ENCODE data around the gene SH3GL2. TPM values are rescaled to one million over a fixed set of nuclear protein-coding genes. Genes with fewer than 3 reads are reported as not detected.

Gene SH3GL2
- total RNA-seq, 1 donor from 2014 or later, result not detected

- DNase-seq (ENCODE audit: low read depth), result no peak
Observed at GRCh38 chr9:17653947-17654465, 75.1 kb downstream of the SH3GL2 start.

- DNase-seq (ENCODE audit: low read depth), result no peak
Observed at GRCh38 chr9:17656889-17657288, 78.0 kb downstream of the SH3GL2 start.

- DNase-seq (ENCODE audit: low read depth), result no peak
Observed at GRCh38 chr9:17658237-17658636, 79.4 kb downstream of the SH3GL2 start.

GRCh38 chr9:17660158-17660557, 81.3 kb downstream of the SH3GL2 start:
- no peak for DNase-seq (ENCODE audit: low read depth)

- DNase-seq (ENCODE audit: low read depth), result no peak
Observed at GRCh38 chr9:17665450-17665849, 86.6 kb downstream of the SH3GL2 start.

- DNase-seq (ENCODE audit: low read depth), result no peak
Observed at GRCh38 chr9:17669206-17669605, 90.3 kb downstream of the SH3GL2 start.

- no peak for DNase-seq (ENCODE audit: low read depth)
Observed at GRCh38 chr9:17682684-17683083, 103.8 kb downstream of the SH3GL2 start.

- DNase-seq (ENCODE audit: low read depth), result no peak
Observed at GRCh38 chr9:17688834-17689233, 110.0 kb downstream of the SH3GL2 start.

- DNase-seq (ENCODE audit: low read depth), result no peak
Observed at GRCh38 chr9:17694336-17694735, 115.5 kb downstream of the SH3GL2 start.

- DNase-seq (ENCODE audit: low read depth), result no peak
Observed at GRCh38 chr9:17695482-17695881, 116.6 kb downstream of the SH3GL2 start.

- no peak for DNase-seq (ENCODE audit: low read depth)
Observed at GRCh38 chr9:17699615-17700330, 120.9 kb downstream of the SH3GL2 start.

GRCh38 chr9:17706347-17706746, 127.5 kb downstream of the SH3GL2 start:
- no peak for DNase-seq (ENCODE audit: low read depth)

GRCh38 chr9:17719053-17719452, 140.2 kb downstream of the SH3GL2 start:
- DNase-seq (ENCODE audit: low read depth), result no peak

GRCh38 chr9:17721954-17722353, 143.1 kb downstream of the SH3GL2 start:
- DNase-seq (ENCODE audit: low read depth), result no peak

GRCh38 chr9:17723656-17724055, 144.8 kb downstream of the SH3GL2 start:
- DNase-seq (ENCODE audit: low read depth), result no peak

- DNase-seq (ENCODE audit: low read depth), result no peak
Observed at GRCh38 chr9:17725399-17726010, 146.6 kb downstream of the SH3GL2 start.

GRCh38 chr9:17726298-17726697, 147.4 kb downstream of the SH3GL2 start:
- DNase-seq (ENCODE audit: low read depth), result no peak

GRCh38 chr9:17730899-17731298, 152.0 kb downstream of the SH3GL2 start:
- no peak for DNase-seq (ENCODE audit: low read depth)

GRCh38 chr9:17731308-17731707, 152.4 kb downstream of the SH3GL2 start:
- no peak for DNase-seq (ENCODE audit: low read depth)

GRCh38 chr9:17734674-17735073, 155.8 kb downstream of the SH3GL2 start:
- no peak for DNase-seq (ENCODE audit: low read depth)

GRCh38 chr9:17735859-17736258, 157.0 kb downstream of the SH3GL2 start:
- DNase-seq (ENCODE audit: low read depth), result no peak

- no peak for DNase-seq (ENCODE audit: low read depth)
Observed at GRCh38 chr9:17739022-17739421, 160.2 kb downstream of the SH3GL2 start.

- no peak for DNase-seq (ENCODE audit: low read depth)
Observed at GRCh38 chr9:17739736-17740135, 160.9 kb downstream of the SH3GL2 start.
